ENCODE results near the gene WEE1. TPM values are rescaled to one million over a fixed set of nuclear protein-coding genes. Genes with fewer than 3 reads are reported as not detected.

Gene WEE1
- total and polyA plus RNA-seq, 2 experiments from 2014 or later = 50.7 to 149 TPM

DNA sequence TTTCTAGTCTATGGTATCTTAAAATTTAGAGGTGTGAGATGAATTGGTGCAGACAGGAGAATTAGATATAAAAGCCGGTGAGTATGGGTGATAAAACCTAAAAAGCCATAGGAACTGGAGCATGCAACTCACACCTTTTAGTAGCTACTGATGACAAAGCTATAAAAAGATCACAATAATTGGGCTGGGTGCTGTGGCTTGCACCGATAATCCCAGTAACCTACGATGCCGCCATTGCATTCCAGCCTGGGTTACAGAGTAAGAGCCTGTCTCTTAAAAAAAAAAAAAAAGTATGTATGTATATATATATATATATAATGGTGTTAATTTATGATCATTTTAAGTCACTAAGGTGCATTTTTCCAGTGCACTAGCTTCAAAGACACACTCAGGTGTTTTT lies 17.2 kb downstream of the WEE1 start:
- Mint-ChIP-seq H3K36me3 (ENCODE audit: low read depth) (peaks cover 44% of the 10 kb centered on the region), H3K4me3 (no peak overlapping the region), H3K27me3 (ENCODE audit: insufficient read depth, low read depth, poor library complexity) (no peaks in the 10 kb centered on the region), H3K27ac (no peak overlapping the region), H3K4me1 (peaks cover 19% of the 10 kb centered on the region), H3K9me3 (no peaks in the 10 kb centered on the region)
- Histone ChIP-seq H3K27ac (ENCODE audit: low read depth) (no peak overlapping the region), H3K9me2 (ENCODE audit: insufficient read depth) (no peaks in the 10 kb centered on the region), H4K20me1 (replicated peaks; ENCODE audit: insufficient read depth) (peaks cover 12% of the 10 kb centered on the region), H3K4me3 (no peak overlapping the region), H3K4me2 (no peak overlapping the region), H3F3A (replicated peaks; ENCODE audit: low read depth) (peaks cover 20% of the 10 kb centered on the region), H3K36me3 (ENCODE audit: insufficient read depth) (peaks cover 40% of the 10 kb centered on the region), H3K27me3 (ENCODE audit: insufficient read depth) (no peaks in the 10 kb centered on the region), H3K4me1 (ENCODE audit: insufficient read depth) (peaks cover 12% of the 10 kb centered on the region; the same call in 1 of the 2 replicates), H2AFZ (no peak overlapping the region), H3K79me2 (replicated peaks; ENCODE audit: insufficient read depth) (0 out of 2 replicates have a peak, but pooled peaks cover 3% of the 10 kb centered on the region)
- DNase-seq (ENCODE audit: low spot score) = no peak
- TF ChIP-seq, protein P1, sequence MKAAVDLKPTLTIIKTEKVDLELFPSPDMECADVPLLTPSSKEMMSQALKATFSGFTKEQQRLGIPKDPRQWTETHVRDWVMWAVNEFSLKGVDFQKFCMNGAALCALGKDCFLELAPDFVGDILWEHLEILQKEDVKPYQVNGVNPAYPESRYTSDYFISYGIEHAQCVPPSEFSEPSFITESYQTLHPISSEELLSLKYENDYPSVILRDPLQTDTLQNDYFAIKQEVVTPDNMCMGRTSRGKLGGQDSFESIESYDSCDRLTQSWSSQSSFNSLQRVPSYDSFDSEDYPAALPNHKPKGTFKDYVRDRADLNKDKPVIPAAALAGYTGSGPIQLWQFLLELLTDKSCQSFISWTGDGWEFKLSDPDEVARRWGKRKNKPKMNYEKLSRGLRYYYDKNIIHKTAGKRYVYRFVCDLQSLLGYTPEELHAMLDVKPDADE (IDR thresholded peaks at IDR 0.05) = no peak
- TF ChIP-seq POLR2AphosphoS5 (IDR thresholded peaks at IDR 0.05; ENCODE audit: low read depth) = no peak
- no peak for TF ChIP-seq ZNF114 (CRISPR knock-in tag; IDR thresholded peaks at IDR 0.05)
- no peak for TF ChIP-seq NANOG (IDR thresholded peaks at IDR 0.05; ENCODE audit: borderline replicate concordance)
- TF ChIP-seq JUNB (IDR thresholded peaks at IDR 0.05; ENCODE audit: unreplicated experiment) = no peak
- TF ChIP-seq EZH2 (IDR thresholded peaks at IDR 0.05; ENCODE audit: low read depth, unreplicated experiment) = no peak
- TF ChIP-seq STAT1 (IDR thresholded peaks at IDR 0.05; ENCODE audit: unreplicated experiment) = no peak
- no peak for TF ChIP-seq CREB1 (CRISPR knock-in tag; IDR thresholded peaks at IDR 0.05; ENCODE audit: low read depth)
- TF ChIP-seq, protein P2, sequence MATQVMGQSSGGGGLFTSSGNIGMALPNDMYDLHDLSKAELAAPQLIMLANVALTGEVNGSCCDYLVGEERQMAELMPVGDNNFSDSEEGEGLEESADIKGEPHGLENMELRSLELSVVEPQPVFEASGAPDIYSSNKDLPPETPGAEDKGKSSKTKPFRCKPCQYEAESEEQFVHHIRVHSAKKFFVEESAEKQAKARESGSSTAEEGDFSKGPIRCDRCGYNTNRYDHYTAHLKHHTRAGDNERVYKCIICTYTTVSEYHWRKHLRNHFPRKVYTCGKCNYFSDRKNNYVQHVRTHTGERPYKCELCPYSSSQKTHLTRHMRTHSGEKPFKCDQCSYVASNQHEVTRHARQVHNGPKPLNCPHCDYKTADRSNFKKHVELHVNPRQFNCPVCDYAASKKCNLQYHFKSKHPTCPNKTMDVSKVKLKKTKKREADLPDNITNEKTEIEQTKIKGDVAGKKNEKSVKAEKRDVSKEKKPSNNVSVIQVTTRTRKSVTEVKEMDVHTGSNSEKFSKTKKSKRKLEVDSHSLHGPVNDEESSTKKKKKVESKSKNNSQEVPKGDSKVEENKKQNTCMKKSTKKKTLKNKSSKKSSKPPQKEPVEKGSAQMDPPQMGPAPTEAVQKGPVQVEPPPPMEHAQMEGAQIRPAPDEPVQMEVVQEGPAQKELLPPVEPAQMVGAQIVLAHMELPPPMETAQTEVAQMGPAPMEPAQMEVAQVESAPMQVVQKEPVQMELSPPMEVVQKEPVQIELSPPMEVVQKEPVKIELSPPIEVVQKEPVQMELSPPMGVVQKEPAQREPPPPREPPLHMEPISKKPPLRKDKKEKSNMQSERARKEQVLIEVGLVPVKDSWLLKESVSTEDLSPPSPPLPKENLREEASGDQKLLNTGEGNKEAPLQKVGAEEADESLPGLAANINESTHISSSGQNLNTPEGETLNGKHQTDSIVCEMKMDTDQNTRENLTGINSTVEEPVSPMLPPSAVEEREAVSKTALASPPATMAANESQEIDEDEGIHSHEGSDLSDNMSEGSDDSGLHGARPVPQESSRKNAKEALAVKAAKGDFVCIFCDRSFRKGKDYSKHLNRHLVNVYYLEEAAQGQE (IDR thresholded peaks at IDR 0.05; ENCODE audit: unreplicated experiment) = no peak
- TF ChIP-seq, protein P3, sequence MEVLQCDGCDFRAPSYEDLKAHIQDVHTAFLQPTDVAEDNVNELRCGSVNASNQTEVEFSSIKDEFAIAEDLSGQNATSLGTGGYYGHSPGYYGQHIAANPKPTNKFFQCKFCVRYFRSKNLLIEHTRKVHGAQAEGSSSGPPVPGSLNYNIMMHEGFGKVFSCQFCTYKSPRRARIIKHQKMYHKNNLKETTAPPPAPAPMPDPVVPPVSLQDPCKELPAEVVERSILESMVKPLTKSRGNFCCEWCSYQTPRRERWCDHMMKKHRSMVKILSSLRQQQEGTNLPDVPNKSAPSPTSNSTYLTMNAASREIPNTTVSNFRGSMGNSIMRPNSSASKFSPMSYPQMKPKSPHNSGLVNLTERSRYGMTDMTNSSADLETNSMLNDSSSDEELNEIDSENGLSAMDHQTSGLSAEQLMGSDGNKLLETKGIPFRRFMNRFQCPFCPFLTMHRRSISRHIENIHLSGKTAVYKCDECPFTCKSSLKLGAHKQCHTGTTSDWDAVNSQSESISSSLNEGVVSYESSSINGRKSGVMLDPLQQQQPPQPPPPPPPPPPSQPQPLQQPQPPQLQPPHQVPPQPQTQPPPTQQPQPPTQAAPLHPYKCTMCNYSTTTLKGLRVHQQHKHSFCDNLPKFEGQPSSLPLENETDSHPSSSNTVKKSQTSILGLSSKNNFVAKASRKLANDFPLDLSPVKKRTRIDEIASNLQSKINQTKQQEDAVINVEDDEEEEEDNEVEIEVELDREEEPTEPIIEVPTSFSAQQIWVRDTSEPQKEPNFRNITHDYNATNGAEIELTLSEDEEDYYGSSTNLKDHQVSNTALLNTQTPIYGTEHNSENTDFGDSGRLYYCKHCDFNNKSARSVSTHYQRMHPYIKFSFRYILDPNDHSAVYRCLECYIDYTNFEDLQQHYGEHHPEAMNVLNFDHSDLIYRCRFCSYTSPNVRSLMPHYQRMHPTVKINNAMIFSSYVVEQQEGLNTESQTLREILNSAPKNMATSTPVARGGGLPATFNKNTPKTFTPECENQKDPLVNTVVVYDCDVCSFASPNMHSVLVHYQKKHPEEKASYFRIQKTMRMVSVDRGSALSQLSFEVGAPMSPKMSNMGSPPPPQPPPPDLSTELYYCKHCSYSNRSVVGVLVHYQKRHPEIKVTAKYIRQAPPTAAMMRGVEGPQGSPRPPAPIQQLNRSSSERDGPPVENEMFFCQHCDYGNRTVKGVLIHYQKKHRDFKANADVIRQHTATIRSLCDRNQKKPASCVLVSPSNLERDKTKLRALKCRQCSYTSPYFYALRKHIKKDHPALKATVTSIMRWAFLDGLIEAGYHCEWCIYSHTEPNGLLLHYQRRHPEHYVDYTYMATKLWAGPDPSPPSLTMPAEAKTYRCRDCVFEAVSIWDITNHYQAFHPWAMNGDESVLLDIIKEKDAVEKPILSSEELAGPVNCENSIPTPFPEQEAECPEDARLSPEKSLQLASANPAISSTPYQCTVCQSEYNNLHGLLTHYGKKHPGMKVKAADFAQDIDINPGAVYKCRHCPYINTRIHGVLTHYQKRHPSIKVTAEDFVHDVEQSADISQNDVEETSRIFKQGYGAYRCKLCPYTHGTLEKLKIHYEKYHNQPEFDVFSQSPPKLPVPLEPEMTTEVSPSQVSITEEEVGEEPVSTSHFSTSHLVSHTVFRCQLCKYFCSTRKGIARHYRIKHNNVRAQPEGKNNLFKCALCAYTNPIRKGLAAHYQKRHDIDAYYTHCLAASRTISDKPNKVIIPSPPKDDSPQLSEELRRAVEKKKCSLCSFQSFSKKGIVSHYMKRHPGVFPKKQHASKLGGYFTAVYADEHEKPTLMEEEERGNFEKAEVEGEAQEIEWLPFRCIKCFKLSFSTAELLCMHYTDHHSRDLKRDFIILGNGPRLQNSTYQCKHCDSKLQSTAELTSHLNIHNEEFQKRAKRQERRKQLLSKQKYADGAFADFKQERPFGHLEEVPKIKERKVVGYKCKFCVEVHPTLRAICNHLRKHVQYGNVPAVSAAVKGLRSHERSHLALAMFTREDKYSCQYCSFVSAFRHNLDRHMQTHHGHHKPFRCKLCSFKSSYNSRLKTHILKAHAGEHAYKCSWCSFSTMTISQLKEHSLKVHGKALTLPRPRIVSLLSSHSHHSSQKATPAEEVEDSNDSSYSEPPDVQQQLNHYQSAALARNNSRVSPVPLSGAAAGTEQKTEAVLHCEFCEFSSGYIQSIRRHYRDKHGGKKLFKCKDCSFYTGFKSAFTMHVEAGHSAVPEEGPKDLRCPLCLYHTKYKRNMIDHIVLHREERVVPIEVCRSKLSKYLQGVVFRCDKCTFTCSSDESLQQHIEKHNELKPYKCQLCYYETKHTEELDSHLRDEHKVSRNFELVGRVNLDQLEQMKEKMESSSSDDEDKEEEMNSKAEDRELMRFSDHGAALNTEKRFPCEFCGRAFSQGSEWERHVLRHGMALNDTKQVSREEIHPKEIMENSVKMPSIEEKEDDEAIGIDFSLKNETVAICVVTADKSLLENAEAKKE (CRISPR knock-in tag; IDR thresholded peaks at IDR 0.05) = no peak
- no peak for TF ChIP-seq ZNF331 (CRISPR knock-in tag; IDR thresholded peaks at IDR 0.05; ENCODE audit: low read depth)
- TF ChIP-seq EZH2phosphoT487 (IDR thresholded peaks at IDR 0.05; ENCODE audit: unreplicated experiment) = no peak
- TF ChIP-seq, protein P4, sequence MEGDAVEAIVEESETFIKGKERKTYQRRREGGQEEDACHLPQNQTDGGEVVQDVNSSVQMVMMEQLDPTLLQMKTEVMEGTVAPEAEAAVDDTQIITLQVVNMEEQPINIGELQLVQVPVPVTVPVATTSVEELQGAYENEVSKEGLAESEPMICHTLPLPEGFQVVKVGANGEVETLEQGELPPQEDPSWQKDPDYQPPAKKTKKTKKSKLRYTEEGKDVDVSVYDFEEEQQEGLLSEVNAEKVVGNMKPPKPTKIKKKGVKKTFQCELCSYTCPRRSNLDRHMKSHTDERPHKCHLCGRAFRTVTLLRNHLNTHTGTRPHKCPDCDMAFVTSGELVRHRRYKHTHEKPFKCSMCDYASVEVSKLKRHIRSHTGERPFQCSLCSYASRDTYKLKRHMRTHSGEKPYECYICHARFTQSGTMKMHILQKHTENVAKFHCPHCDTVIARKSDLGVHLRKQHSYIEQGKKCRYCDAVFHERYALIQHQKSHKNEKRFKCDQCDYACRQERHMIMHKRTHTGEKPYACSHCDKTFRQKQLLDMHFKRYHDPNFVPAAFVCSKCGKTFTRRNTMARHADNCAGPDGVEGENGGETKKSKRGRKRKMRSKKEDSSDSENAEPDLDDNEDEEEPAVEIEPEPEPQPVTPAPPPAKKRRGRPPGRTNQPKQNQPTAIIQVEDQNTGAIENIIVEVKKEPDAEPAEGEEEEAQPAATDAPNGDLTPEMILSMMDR (conservative IDR thresholded peaks at IDR 0.05; ENCODE audit: low read depth in 2 of 2) = no peak
- no peak for ATAC-seq
